ENCODE measurements around the gene CENPH. TPM values are rescaled to one million over a fixed set of nuclear protein-coding genes. Genes with fewer than 3 reads are reported as not detected.

The CENPH gene
- total RNA-seq, 4 donors from 2014 or later = 0.81 to 5.0 (median 1.5) TPM; not detected in 1

GRCh38 chr5:69152731-69153130 lies 36.7 kb upstream of the CENPH start:
- Histone ChIP-seq H3K27me3 (no peaks in the 10 kb centered on the region), H3K4me1 (no peaks in the 10 kb centered on the region), H3K9me3 (no peaks in the 10 kb centered on the region), H3K27ac (no peak overlapping the region), H3K4me3 (no peak overlapping the region), H3K36me3 (no peaks in the 10 kb centered on the region)
- WGBS, 2 donors (ENCODE audit: low coverage in 1 of 2) = 62 to 77% methylated on average over 2 to 3 of the region's 3 CpGs
- ATAC-seq = no peak
- TF ChIP-seq CTCF (IDR thresholded peaks at IDR 0.05) (no peak), POLR2A (IDR thresholded peaks at IDR 0.05) (no peak), EP300 (IDR thresholded peaks at IDR 0.05) (no peak), POLR2AphosphoS5 (IDR thresholded peaks at IDR 0.05) (no peak)

- ATAC-seq = no peak
- Histone ChIP-seq H3K4me3 (no peak overlapping the region), H3K4me1 (no peaks in the 10 kb centered on the region), H3K9me3 (no peaks in the 10 kb centered on the region), H3K27ac (no peak overlapping the region), H3K36me3 (no peaks in the 10 kb centered on the region), H3K27me3 (no peaks in the 10 kb centered on the region)
- TF ChIP-seq CTCF (IDR thresholded peaks at IDR 0.05) = no peak
- TF ChIP-seq POLR2A (IDR thresholded peaks at IDR 0.05) = no peak
- no peak for TF ChIP-seq EP300 (IDR thresholded peaks at IDR 0.05)
- no peak for TF ChIP-seq POLR2AphosphoS5 (IDR thresholded peaks at IDR 0.05)
- WGBS, 2 donors (ENCODE audit: low coverage in 1 of 2) = 91 to 97% methylated on average over 6 to 8 of the region's 11 CpGs
Measured at GRCh38 chr5:69156456-69156855, 32.9 kb upstream of the CENPH start.

DNA sequence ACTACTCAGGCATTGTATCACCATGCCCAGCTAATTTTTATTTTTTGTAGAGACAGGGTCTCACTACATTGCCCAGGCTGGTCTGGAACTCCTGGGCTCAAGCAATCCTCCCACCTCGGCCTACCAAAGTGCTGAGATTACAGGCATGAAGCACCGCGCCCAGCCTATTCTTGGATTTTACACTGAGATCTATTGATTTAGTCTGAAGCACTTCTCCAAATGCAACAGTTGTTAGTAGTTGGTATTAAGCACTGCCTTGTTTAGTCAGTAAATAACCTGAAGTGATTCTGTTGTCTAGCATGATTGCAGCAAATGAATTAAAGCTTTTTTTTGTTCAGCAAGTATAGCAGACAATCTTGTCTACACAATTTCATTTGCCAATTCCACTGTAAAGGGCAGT lies 31.3 kb upstream of the CENPH start:
- H3K27ac ChIP-seq = no peak overlapping the region
- WGBS, 2 donors (ENCODE audit: low coverage in 1 of 2) = 82 to 90% methylated on average over 2 to 3 of the region's 3 CpGs
- H3K4me3 ChIP-seq = no peak overlapping the region
- TF ChIP-seq POLR2A (IDR thresholded peaks at IDR 0.05) = no peak
- no peak for TF ChIP-seq CTCF (IDR thresholded peaks at IDR 0.05)
- TF ChIP-seq POLR2AphosphoS5 (IDR thresholded peaks at IDR 0.05) = no peak
- TF ChIP-seq EP300 (IDR thresholded peaks at IDR 0.05) = no peak
- H3K4me1 ChIP-seq = no peaks in the 10 kb centered on the region
- no peaks in the 10 kb centered on the region for H3K27me3 ChIP-seq
- no peaks in the 10 kb centered on the region for H3K9me3 ChIP-seq
- H3K36me3 ChIP-seq = no peaks in the 10 kb centered on the region
- ATAC-seq = no peak

DNA sequence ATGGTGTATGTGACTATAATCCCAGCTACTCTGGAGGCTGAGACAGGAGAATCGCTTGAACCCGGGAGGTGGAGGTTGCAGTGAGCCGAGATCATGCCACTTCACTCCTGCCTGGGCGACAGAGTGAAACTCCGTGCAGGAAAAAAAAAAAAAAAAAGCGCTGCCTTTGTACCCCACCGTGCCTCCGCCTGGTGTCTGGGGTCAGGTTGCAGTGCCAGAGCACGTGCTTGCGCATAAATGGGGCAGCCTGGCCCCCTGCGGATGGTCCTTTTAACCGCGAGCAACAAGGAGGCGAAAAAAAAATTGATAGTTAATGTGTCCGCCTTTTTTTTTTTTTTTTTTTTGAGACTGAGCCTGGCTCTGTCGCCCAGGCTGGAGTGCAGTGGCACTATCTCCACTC lies 28.7 kb upstream of the CENPH start:
- no peak for TF ChIP-seq CTCF (IDR thresholded peaks at IDR 0.05)
- TF ChIP-seq POLR2A (IDR thresholded peaks at IDR 0.05) = no peak
- no peak for TF ChIP-seq EP300 (IDR thresholded peaks at IDR 0.05)
- no peak for TF ChIP-seq POLR2AphosphoS5 (IDR thresholded peaks at IDR 0.05)
- no peaks in the 10 kb centered on the region for H3K9me3 ChIP-seq
- H3K36me3 ChIP-seq = no peaks in the 10 kb centered on the region
- no peak overlapping the region for H3K4me3 ChIP-seq
- ATAC-seq = no peak
- no peaks in the 10 kb centered on the region for H3K27me3 ChIP-seq
- WGBS, 2 donors (ENCODE audit: low coverage in 1 of 2) = 88 to 97% methylated on average over 9 to 12 of the region's 16 CpGs
- no peaks in the 10 kb centered on the region for H3K4me1 ChIP-seq
- H3K27ac ChIP-seq = no peak overlapping the region

GRCh38 chr5:69166686-69167492 lies 22.5 kb upstream of the CENPH start, which contains the start of gene CCNB1:
Gene CCNB1, plus strand, starts transcription at chr5:69167150. Its CDS starts 113 bp downstream, at chr5:69167263.
- Histone ChIP-seq H3K4me1 (peaks cover 0 to 18% (median 5%) of the 10 kb centered on the region in 3 donors), H3K27me3 (no peaks in the 10 kb centered on the region), H3K4me3 (peak within 1 kb of the TSS; percentile 45 to 74), H3K36me3 (peaks cover 0 to under 1% of the 10 kb centered on the region in 2 donors), H3K27ac (peak within 1 kb of the TSS in 3 of 4 donors; percentile 50 to 73 (median 63)), H3K9me3 (no peaks in the 10 kb centered on the region)
- peak; percentile 100 for ATAC-seq
- TF ChIP-seq CTCF (IDR thresholded peaks at IDR 0.05) (peak in 1 of 4 experiments; percentile 39), EP300 (IDR thresholded peaks at IDR 0.05) (no peak)
- WGBS, 2 donors (ENCODE audit: low coverage in 1 of 2) = 8 to 23% methylated on average over 3 to 5 of the region's 50 CpGs

Measured in gastroesophageal sphincter (tissue), 4 donors.